PC-3 (cell line): ENCODE measurements around the gene GP2.

Experiments
- CTCF ChIP-seq: fragments of 300-600 bp; sonication (generic); conservative IDR thresholded peaks from 2 replicates; pipeline ENCODE4 v1.5.1; 2017; ENCODE audit warnings: antibody characterized with exemption, low read depth, mild to moderate bottlenecking, low read length
- EZH2 ChIP-seq: fragments of 300-600 bp; sonication (generic); IDR thresholded peaks from one replicate; pipeline ENCODE4 v1.6.1; 2017; ENCODE audit warnings: antibody characterized with exemption, mild to moderate bottlenecking, low read length; ENCODE audit not compliant: unreplicated experiment
- EZH2phosphoT487 ChIP-seq: fragments of 300-600 bp; sonication (generic); IDR thresholded peaks from 2 replicates; pipeline ENCODE4 v1.6.1; 2018; ENCODE audit warnings: mild to moderate bottlenecking, antibody characterized with exemption, low read length, borderline replicate concordance

- no peak for TF ChIP-seq CTCF
- TF ChIP-seq EZH2phosphoT487, result no peak
- TF ChIP-seq EZH2, result no peak
These were observed 47.1 kb downstream of the GP2 start for GRCh38 chr16:20280259-20280658.
